T-helper 17 cell (primary cell): Measurements from ENCODE around the gene WFS1. TPM values are rescaled to one million over a fixed set of nuclear protein-coding genes. Genes with fewer than 3 reads are reported as not detected.

Experiments
- ATAC-seq: fragments of 150-1000 bp; cut with Tn5 transposase; 2 replicates; pipeline ENCODE4 v1.10.0; 2021; ENCODE audit warnings: mild to moderate bottlenecking, moderate library complexity
- DNase-seq, 3 donors: peaks; one replicate each; pipeline versions ENCODE4 v3.0.0 to v3.0.0-alpha.2; 2020 to 2021
- H3K9me3 ChIP-seq: one replicate; pipeline ENCODE4 v1.7.0; 2013; ENCODE audit warnings: low read length, mild to moderate bottlenecking; ENCODE audit not compliant: control insufficient read depth, poor library complexity, severe bottlenecking
- H3K27ac Mint-ChIP-seq: one replicate; pipeline ENCODE4 v1.8.0; 2022; ENCODE audit warnings: mild to moderate bottlenecking, moderate library complexity, mixed read lengths
- H3K27me3 Mint-ChIP-seq: one replicate; pipeline ENCODE4 v1.8.0; 2022; ENCODE audit warnings: mixed read lengths
- H3K36me3 Mint-ChIP-seq: one replicate; pipeline ENCODE4 v1.8.0; 2022; ENCODE audit warnings: low read depth, mixed read lengths
- H3K4me1 Mint-ChIP-seq: one replicate; pipeline ENCODE4 v1.8.0; 2022; ENCODE audit warnings: mild to moderate bottlenecking, mixed read lengths
- H3K4me3 Mint-ChIP-seq: one replicate; pipeline ENCODE4 v1.8.0; 2022; ENCODE audit warnings: mild to moderate bottlenecking, moderate library complexity, mixed read lengths
- total RNA-seq, 4 donors: library from RNA in 2 of 4; stranded (reverse) in 2 of 4; gene quantifications; one replicate each; pipeline ENCODE4 v1.2.3 and lab custom pipeline; 2022 to 2026

Gene WFS1
- total RNA-seq, 2 donors from 2014 or later, result 1.7 to 2.4 TPM

DNA sequence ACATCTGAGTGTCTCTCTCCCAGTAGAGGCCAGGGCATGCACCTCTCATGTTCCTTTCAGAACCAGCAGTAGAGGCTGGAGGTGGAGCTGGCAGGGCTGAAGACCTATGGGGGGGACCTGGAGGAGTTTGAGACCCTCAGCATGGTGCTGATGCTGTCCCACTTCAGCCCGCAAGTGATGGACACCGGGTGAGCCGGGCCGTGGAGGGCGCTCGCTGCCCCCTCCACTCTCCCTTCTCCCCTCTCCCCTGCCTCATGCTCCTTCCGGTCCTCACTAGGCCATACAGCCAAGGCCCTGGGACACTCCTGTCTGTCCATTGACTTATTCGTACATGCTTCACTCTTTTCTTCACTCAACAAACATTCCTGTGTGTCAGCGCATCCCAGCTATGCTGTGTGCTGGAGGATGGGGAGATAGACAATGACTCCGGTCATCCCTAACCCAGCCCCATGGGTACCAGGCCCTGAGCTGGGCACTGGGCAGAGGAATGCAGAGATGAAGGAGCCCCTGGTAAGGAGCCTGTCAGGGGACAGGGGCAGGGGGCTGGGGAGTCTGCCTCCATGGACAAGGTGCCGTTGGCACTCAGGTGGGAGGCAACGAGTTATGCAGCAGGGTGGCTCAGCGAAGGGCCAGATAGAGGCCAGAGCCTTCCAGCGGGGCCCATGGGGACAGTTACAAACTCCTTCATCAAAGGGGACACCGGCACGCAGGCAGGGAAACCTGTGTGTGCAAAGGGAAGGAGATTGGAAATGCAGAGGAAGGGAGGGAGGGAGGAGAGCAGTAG lies 28.4 kb upstream of the WFS1 start:
- peaks cover 4% of the 10 kb centered on the region for H3K9me3 ChIP-seq
- peaks cover 41% of the 10 kb centered on the region for H3K27me3 Mint-ChIP-seq
- ATAC-seq (no peak), DNase-seq (no peak)
- H3K36me3 Mint-ChIP-seq, result peaks cover 3% of the 10 kb centered on the region
- H3K4me1 Mint-ChIP-seq, result peaks cover 1% of the 10 kb centered on the region
- no peak overlapping the region for H3K4me3 Mint-ChIP-seq
- H3K27ac Mint-ChIP-seq, result no peak overlapping the region

DNA sequence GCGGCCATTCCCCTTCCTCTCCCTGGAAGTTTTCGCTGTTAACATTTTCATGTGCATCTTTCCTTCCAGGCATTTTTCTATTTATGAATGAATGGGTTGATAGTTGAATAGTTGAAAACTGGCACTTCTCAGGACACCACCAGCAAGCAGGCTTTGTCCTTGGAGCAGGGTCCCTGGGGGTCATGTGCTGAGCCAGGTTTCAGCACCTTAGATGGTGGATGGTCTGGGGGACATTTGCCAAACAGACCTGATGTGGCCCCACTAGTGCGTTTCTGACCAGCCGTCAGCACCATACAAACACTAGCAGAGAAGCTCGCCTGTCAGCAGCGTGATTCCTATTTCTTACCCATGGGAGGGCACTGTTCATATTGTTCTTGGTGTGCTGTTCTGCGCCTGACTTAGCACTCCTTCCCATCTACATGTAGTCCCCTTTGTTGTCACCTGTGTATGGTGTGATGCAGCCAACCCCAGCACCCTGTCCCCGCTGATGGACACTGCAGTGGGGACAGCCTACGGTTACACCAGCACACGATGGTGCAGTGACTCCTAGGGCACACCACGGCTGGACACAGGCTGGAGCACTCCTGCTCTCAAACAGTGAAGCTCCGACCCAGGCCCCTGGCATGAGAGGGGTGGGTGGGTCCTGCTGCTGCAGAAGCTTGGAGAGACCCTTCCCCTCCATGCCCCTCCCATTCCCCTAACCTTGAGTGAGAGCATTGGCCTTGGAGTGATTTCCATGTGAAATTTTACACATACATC lies 27.2 kb upstream of the WFS1 start:
- no peaks in the 10 kb centered on the region for H3K4me1 Mint-ChIP-seq
- peaks cover 4% of the 10 kb centered on the region for H3K36me3 Mint-ChIP-seq
- ATAC-seq, result no peak
- DNase-seq, result no peak
- no peak overlapping the region for H3K4me3 Mint-ChIP-seq
- no peak overlapping the region for H3K27ac Mint-ChIP-seq
- H3K27me3 Mint-ChIP-seq, result peaks cover 51% of the 10 kb centered on the region
- H3K9me3 ChIP-seq, result peaks cover 4% of the 10 kb centered on the region

DNA sequence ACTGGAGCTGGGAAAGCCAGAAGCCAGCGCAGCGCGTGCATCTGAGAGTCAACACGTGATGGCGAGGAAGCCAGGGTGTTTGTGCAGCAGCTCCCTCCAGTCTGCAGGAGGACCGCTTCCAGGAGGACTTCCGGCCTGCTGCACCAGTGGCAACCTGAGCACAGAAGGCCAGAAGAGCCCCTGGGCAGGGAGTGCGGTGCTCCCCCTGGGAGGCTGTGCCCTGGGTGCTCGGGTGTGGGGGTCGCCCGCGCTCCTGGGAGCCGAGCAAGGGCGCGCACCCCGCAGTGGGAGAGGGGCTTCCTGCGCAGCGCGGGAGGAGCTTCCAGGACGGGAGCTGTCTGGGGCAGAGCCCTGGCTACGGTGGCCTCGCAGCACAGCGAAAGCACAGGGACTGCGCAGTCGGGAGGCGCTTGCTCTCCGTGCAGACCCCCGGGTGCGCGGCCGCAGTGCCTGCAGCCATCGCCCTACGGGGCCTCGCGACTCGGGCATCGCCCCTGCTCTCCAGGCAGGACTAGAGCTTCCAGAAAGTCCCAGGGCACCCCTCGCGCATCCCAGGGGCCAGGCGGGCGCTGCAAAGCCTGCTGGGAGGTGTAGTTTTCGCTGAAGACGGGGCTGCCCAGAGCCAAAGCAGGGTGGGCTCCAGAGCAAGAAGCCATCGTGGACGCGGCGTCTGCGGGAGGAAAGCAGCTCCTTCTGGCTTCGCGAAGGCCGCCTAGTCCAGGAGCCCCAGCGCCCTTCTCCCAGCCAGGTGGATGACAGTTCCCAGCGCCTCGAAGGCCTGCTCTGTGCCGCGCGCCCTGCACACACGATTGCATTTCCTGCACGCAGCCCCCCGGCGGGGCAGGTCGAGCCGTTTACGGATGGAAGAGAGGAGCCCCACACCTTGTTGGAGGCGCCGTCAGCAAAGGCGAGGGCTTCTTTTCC lies 24.1 kb upstream of the WFS1 start:
- peaks cover 4% of the 10 kb centered on the region for H3K36me3 Mint-ChIP-seq
- H3K9me3 ChIP-seq, result peaks cover 4% of the 10 kb centered on the region
- H3K4me1 Mint-ChIP-seq, result no peaks in the 10 kb centered on the region
- peaks cover 74% of the 10 kb centered on the region for H3K27me3 Mint-ChIP-seq
- ATAC-seq (no peak), DNase-seq (no peak)
- H3K4me3 Mint-ChIP-seq, result peak overlapping the region; percentile 22
- H3K27ac Mint-ChIP-seq, result no peak overlapping the region

DNA sequence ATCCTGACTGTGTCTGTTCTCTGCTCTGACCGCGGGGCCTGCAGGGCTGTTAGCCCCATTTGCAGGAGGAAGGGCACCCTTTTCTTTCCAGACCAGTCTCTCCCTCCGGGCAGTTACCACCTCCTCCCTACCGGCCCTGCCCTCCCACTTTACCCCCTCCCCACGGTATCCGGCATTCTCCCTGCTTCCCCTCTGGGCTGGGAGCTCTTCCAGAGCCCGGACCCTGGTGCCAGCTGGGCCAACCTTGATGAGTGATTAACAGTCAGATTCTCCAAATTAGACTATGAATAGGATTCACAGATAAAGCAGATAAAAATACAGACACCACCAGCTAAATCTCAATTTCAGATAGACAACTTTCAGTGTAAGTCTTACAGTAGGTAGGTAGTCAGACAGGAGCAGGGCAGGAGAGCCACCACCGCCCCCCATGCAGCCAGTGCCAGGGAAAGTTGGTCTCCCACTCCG lies 23.4 kb upstream of the WFS1 start:
- Mint-ChIP-seq H3K4me3 (no peak overlapping the region), H3K27me3 (peaks cover 75% of the 10 kb centered on the region), H3K36me3 (peaks cover 4% of the 10 kb centered on the region), H3K27ac (no peak overlapping the region), H3K4me1 (peaks cover 2% of the 10 kb centered on the region)
- no peak for DNase-seq
- no peak for ATAC-seq
- H3K9me3 ChIP-seq, result peaks cover 4% of the 10 kb centered on the region

DNA sequence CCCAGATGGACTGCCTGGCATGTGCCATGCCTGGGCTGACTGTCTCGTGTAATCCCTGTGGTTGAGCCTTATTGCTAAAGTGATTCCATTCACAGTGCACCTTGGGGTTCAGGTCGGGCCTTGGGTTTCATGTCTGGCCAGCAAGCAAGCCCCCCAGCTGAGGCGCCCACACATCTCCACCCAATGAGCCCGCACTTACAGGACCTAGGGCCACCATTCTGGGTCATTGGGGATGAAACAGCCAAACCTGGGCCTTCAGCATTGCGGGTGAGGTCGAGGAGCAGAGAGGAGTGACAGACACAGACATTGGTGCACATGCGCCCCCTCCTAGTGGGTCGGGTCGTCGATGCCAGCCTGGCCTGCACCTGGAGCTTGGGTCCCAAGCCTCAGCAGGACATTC lies 21.3 kb upstream of the WFS1 start:
- ATAC-seq, result no peak
- H3K27ac Mint-ChIP-seq, result no peak overlapping the region

DNA sequence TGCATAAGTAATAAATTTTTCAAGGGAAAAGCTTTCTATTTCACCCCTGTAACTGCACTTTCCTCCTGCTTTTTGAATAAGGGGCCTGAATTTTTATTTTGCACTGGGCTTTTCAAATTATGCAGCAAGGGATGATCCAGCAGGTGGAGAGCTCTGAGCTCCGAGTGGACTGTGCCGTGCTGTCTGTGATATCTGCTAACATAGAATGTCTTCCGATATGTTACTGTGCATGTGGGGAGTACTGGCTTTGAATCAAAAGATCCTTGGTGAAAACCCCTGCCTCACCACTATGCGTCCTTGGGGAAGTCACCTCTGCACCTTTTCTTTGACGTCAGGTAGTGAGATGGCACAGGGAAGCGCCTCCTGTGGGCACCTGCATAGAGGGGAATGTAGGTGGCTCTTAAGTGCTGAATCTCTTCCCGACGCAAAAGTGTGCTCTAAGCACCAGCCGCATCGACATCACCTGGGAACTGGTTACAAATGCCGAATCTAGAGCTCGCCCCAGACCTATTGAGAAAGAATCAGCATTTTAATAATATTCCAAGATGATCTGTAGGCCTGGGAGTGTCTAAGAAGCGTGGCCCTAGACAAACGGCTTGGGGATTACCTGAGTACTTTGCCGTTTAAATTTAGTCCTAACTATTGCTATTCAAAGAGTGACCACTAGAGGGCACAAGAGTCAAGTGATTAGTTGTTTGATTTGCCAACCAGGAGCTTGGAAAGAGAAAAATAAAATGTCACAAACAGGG lies 19.2 kb upstream of the WFS1 start:
- DNase-seq (no peak), ATAC-seq (peak; percentile 77)
- peaks cover 2% of the 10 kb centered on the region for H3K4me1 Mint-ChIP-seq
- peaks cover 48% of the 10 kb centered on the region for H3K27me3 Mint-ChIP-seq
- H3K27ac Mint-ChIP-seq, result no peak overlapping the region
- H3K9me3 ChIP-seq, result no peaks in the 10 kb centered on the region
- H3K36me3 Mint-ChIP-seq, result peaks cover 5% of the 10 kb centered on the region
- no peak overlapping the region for H3K4me3 Mint-ChIP-seq

More for the DNA sequence above, 21.3 kb upstream of the WFS1 start:
- peaks cover 4% of the 10 kb centered on the region for H3K36me3 Mint-ChIP-seq
- H3K4me1 Mint-ChIP-seq, result peaks cover 2% of the 10 kb centered on the region
- peaks cover 58% of the 10 kb centered on the region for H3K27me3 Mint-ChIP-seq
- no peak for DNase-seq
- H3K9me3 ChIP-seq, result peaks cover 4% of the 10 kb centered on the region
- H3K4me3 Mint-ChIP-seq, result no peak overlapping the region

DNA sequence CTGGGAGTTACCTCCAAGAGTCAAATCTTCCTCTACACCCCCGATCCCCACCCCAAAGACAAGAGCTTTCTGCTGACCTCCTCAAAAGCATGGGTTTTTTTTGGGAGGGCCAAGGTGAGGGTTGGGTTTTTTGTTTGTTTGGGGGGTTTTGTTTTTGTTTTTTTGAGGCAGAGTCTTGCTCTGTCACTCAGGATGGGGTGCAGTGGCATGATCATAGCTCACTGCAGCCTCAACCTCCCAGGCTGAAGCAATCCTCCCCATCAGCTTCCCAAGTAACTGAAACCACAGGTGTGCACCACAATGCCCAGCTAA lies 18.7 kb upstream of the WFS1 start:
- no peak overlapping the region for H3K27ac Mint-ChIP-seq
- H3K4me3 Mint-ChIP-seq, result no peak overlapping the region
- no peaks in the 10 kb centered on the region for H3K9me3 ChIP-seq
- ATAC-seq, result no peak
- DNase-seq, result no peak
- peaks cover 5% of the 10 kb centered on the region for H3K36me3 Mint-ChIP-seq
- peaks cover 50% of the 10 kb centered on the region for H3K27me3 Mint-ChIP-seq
- H3K4me1 Mint-ChIP-seq, result peaks cover 2% of the 10 kb centered on the region

DNA sequence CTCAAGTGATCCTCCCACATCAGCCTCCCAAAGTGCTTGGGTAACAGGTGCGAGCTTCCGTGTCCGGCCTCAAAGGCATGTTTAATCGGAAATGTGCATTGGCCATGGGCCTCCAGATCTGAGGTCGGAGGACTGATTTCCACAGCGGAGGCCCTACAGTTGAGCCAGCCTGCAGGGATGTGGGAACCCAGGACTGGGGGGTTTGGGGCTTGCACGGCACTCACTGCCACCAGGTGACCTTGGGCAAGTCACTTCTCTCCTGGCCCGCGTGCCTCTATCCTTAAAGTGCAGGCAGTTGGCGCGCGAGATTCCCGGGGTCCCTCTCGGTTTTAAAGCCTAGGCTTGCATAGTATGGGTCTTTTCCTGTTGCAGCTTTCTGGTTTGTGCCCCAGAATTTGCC lies 18.3 kb upstream of the WFS1 start:
- no peak overlapping the region for H3K27ac Mint-ChIP-seq
- no peak for DNase-seq
- H3K4me1 Mint-ChIP-seq, result peaks cover 2% of the 10 kb centered on the region
- H3K4me3 Mint-ChIP-seq, result no peak overlapping the region
- no peak for ATAC-seq
- peaks cover 51% of the 10 kb centered on the region for H3K27me3 Mint-ChIP-seq
- H3K9me3 ChIP-seq, result no peaks in the 10 kb centered on the region
- H3K36me3 Mint-ChIP-seq, result peaks cover 3% of the 10 kb centered on the region

DNA sequence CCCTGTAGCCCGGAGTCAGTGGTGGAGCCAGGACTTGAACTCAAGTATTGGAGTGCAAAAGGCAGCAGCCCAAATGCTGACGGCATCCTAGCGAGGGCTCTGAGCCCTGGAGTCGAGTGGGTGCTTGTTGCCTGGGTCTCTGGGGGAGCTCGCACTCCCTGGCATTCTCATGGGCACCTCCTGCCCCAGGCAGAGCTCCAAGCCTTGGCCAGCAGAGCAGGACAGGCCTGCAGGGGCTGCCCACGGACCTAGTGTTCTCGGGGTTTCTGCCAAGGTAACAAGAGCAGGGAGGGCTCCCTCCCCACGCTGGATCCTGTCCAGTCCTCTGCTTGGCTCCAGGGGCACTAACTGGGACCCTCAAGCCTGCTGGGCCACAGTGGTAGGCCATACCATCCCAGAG lies 17.6 kb upstream of the WFS1 start:
- ATAC-seq, result no peak
- no peaks in the 10 kb centered on the region for H3K9me3 ChIP-seq
- H3K27ac Mint-ChIP-seq, result no peak overlapping the region
- peaks cover 5% of the 10 kb centered on the region for H3K36me3 Mint-ChIP-seq
- H3K4me1 Mint-ChIP-seq, result peaks cover 5% of the 10 kb centered on the region
- H3K4me3 Mint-ChIP-seq, result no peak overlapping the region
- DNase-seq, result no peak
- peaks cover 50% of the 10 kb centered on the region for H3K27me3 Mint-ChIP-seq

DNA sequence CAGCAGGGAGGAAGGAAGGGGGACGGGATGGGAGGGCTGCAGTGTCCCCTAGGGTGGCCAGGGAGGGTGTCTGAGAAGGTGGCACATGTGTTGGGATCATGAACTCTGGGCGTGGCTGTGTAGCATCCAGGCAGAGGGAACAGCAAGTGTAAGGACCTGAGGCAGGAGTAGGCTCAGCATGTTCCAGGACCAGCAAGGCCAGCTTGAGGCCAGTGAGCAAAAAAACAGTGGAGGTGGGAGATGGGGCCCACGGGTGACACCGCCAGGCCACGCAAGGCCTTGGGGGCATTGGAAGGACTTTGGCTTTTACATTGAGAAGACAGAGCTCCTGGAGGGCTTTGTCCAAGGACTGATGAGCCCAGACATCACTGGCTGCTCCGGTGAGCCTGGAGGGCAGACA lies 16.5 kb upstream of the WFS1 start:
- Mint-ChIP-seq H3K27ac (no peak overlapping the region), H3K4me1 (peaks cover 12% of the 10 kb centered on the region), H3K36me3 (peaks cover 7% of the 10 kb centered on the region), H3K4me3 (no peak overlapping the region), H3K27me3 (peaks cover 50% of the 10 kb centered on the region)
- ATAC-seq, result no peak
- no peaks in the 10 kb centered on the region for H3K9me3 ChIP-seq
- DNase-seq, result no peak

DNA sequence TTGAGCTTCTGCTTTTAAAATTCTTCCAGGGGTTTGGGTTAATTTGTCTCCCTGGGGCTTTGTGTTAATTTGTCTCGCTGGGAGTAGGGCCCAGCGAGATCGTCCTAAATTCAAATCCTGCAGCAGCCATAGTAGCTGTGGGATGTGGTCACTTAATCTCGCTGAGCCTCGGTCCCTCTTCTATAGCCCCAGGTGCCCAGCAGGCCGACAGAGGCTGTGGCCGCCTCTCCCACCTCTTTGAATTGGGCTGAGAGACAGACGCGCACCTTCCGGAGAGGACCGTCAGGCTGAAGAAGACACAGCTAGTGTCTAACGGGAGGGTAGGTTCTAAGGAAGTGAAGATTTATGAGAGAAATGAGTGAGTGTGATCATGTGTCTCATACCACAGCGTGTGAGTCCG lies 15.7 kb upstream of the WFS1 start:
- Mint-ChIP-seq H3K36me3 (peaks cover 7% of the 10 kb centered on the region), H3K4me3 (no peak overlapping the region), H3K27ac (no peak overlapping the region), H3K27me3 (peaks cover 45% of the 10 kb centered on the region), H3K4me1 (peaks cover 12% of the 10 kb centered on the region)
- DNase-seq (no peak), ATAC-seq (no peak)
- no peaks in the 10 kb centered on the region for H3K9me3 ChIP-seq

DNA sequence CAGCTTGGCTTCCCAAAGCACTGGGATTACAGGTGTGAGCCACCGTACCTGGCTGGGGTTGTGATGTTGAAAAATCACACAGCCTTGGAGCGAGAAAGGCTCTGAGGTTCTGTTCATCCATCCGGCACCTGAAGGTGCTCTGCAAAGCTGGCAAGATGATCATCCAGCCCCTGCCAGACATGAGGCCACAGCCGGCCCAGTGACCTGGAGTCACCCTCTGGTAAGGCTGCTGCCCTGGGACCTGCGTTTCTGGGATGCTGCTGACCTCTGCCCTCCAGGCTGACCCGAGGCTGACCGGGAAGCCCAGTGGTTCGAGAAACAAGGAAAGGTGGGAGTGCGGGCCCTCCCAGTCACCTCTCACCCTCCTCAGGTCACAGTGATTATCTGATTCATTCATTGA lies 13.5 kb upstream of the WFS1 start:
- no peak for ATAC-seq
- Mint-ChIP-seq H3K27me3 (peaks cover 41% of the 10 kb centered on the region), H3K36me3 (peaks cover 7% of the 10 kb centered on the region), H3K4me3 (no peak overlapping the region), H3K27ac (no peak overlapping the region), H3K4me1 (peaks cover 10% of the 10 kb centered on the region)
- DNase-seq, result no peak
- no peaks in the 10 kb centered on the region for H3K9me3 ChIP-seq
